ENCODE results near the gene NCOR1. TPM values are rescaled to one million over a fixed set of nuclear protein-coding genes. Genes with fewer than 3 reads are reported as not detected.

NCOR1 gene
- total and polyA plus RNA-seq, 2 donors = 51.5 to 62.2 TPM

GRCh38 chr17:16023881-16024280 lies 191.5 kb downstream of the NCOR1 start:
- peaks cover 35 to 59% of the 10 kb centered on the region in 2 donors for H3K36me3 ChIP-seq (ENCODE audit: control insufficient read depth in 2 of 2, insufficient read depth in 2 of 2, low read length in 1 of 2)
- 93% methylated on average over 4 of the region's 4 CpGs for WGBS

GRCh38 chr17:16019347-16019746 lies 196.0 kb downstream of the NCOR1 start:
- no peaks in the 10 kb centered on the region for H3K4me1 ChIP-seq (ENCODE audit: control insufficient read depth in 2 of 2, insufficient read depth in 2 of 2, low read length in 2 of 2)
- no peaks in the 10 kb centered on the region for H3K9me3 ChIP-seq (ENCODE audit: control insufficient read depth in 2 of 2, insufficient read depth in 1 of 2, low read length in 1 of 2)
- peaks cover 6 to 29% of the 10 kb centered on the region in 2 donors for H3K36me3 ChIP-seq (ENCODE audit: control insufficient read depth in 2 of 2, insufficient read depth in 2 of 2, low read length in 1 of 2)
- H3K27me3 ChIP-seq (ENCODE audit: control insufficient read depth in 2 of 2, insufficient read depth in 1 of 2, low read length in 1 of 2) = no peaks in the 10 kb centered on the region
- 96% methylated on average over 1 of the region's 1 CpG for WGBS
- no peak for DNase-seq (ENCODE audit: low read depth in 6 of 9, low spot score in 9 of 9)
- H3K4me3 ChIP-seq (ENCODE audit: low read length in 2 of 2) = no peak overlapping the region
- H3K27ac ChIP-seq (ENCODE audit: low read depth in 1 of 2, low read length in 1 of 2) = no peak overlapping the region

More at GRCh38 chr17:16023881-16024280, 191.5 kb downstream of the NCOR1 start:
- no peak for DNase-seq (ENCODE audit: low read depth in 6 of 9, low spot score in 9 of 9)
- no peaks in the 10 kb centered on the region for H3K9me3 ChIP-seq (ENCODE audit: control insufficient read depth in 2 of 2, insufficient read depth in 1 of 2, low read length in 1 of 2)
- no peak overlapping the region for H3K27ac ChIP-seq (ENCODE audit: low read depth in 1 of 2, low read length in 1 of 2)
- no peaks in the 10 kb centered on the region for H3K27me3 ChIP-seq (ENCODE audit: control insufficient read depth in 2 of 2, insufficient read depth in 1 of 2, low read length in 1 of 2)
- no peaks in the 10 kb centered on the region for H3K4me1 ChIP-seq (ENCODE audit: control insufficient read depth in 2 of 2, insufficient read depth in 2 of 2, low read length in 2 of 2)
- no peak overlapping the region for H3K4me3 ChIP-seq (ENCODE audit: low read length in 2 of 2)

GRCh38 chr17:16013943-16014407 lies 201.4 kb downstream of the NCOR1 start:
- Histone ChIP-seq H3K27me3 (ENCODE audit: control insufficient read depth in 2 of 2, insufficient read depth in 1 of 2, low read length in 1 of 2) (no peaks in the 10 kb centered on the region), H3K36me3 (ENCODE audit: control insufficient read depth in 2 of 2, insufficient read depth in 2 of 2, low read length in 1 of 2) (peaks cover 10 to 31% of the 10 kb centered on the region in 2 donors), H3K4me1 (ENCODE audit: control insufficient read depth in 2 of 2, insufficient read depth in 2 of 2, low read length in 2 of 2) (no peaks in the 10 kb centered on the region), H3K4me3 (ENCODE audit: low read length in 2 of 2) (no peak overlapping the region), H3K9me3 (ENCODE audit: control insufficient read depth in 2 of 2, insufficient read depth in 1 of 2, low read length in 1 of 2) (no peaks in the 10 kb centered on the region), H3K27ac (ENCODE audit: low read depth in 1 of 2, low read length in 1 of 2) (no peak overlapping the region)
- DNase-seq (ENCODE audit: low read depth in 6 of 9, low spot score in 9 of 9) = no peak
- WGBS = 95% methylated on average over 3 of the region's 3 CpGs

GRCh38 chr17:16007439-16007838 lies 207.9 kb downstream of the NCOR1 start:
- WGBS = 97% methylated on average over 3 of the region's 3 CpGs
- Histone ChIP-seq H3K4me3 (ENCODE audit: low read length in 2 of 2) (no peak overlapping the region), H3K27ac (ENCODE audit: low read depth in 1 of 2, low read length in 1 of 2) (no peak overlapping the region), H3K36me3 (ENCODE audit: control insufficient read depth in 2 of 2, insufficient read depth in 2 of 2, low read length in 1 of 2) (peaks cover 46 to 61% of the 10 kb centered on the region in 2 donors), H3K27me3 (ENCODE audit: control insufficient read depth in 2 of 2, insufficient read depth in 1 of 2, low read length in 1 of 2) (no peaks in the 10 kb centered on the region), H3K4me1 (ENCODE audit: control insufficient read depth in 2 of 2, insufficient read depth in 2 of 2, low read length in 2 of 2) (no peaks in the 10 kb centered on the region), H3K9me3 (ENCODE audit: control insufficient read depth in 2 of 2, insufficient read depth in 1 of 2, low read length in 1 of 2) (no peaks in the 10 kb centered on the region)
- DNase-seq (ENCODE audit: low read depth in 6 of 9, low spot score in 9 of 9) = no peak

GRCh38 chr17:16005636-16006035 lies 209.7 kb downstream of the NCOR1 start:
- Histone ChIP-seq H3K27ac (ENCODE audit: low read depth in 1 of 2, low read length in 1 of 2) (no peak overlapping the region), H3K27me3 (ENCODE audit: control insufficient read depth in 2 of 2, insufficient read depth in 1 of 2, low read length in 1 of 2) (no peaks in the 10 kb centered on the region), H3K9me3 (ENCODE audit: control insufficient read depth in 2 of 2, insufficient read depth in 1 of 2, low read length in 1 of 2) (no peaks in the 10 kb centered on the region), H3K4me3 (ENCODE audit: low read length in 2 of 2) (no peak overlapping the region), H3K36me3 (ENCODE audit: control insufficient read depth in 2 of 2, insufficient read depth in 2 of 2, low read length in 1 of 2) (peaks cover 36 to 62% of the 10 kb centered on the region in 2 donors), H3K4me1 (ENCODE audit: control insufficient read depth in 2 of 2, insufficient read depth in 2 of 2, low read length in 2 of 2) (peaks cover 6 to 7% of the 10 kb centered on the region in 2 donors)
- no peak for DNase-seq (ENCODE audit: low read depth in 6 of 9, low spot score in 9 of 9)
- WGBS = 97% methylated on average over 1 of the region's 1 CpG

- 91% methylated on average over 1 of the region's 1 CpG for WGBS
Measured at GRCh38 chr17:16003841-16004240, 211.5 kb downstream of the NCOR1 start.

GRCh38 chr17:16002708-16003260 lies 212.6 kb downstream of the NCOR1 start:
- WGBS = 96% methylated on average over 2 of the region's 2 CpGs
- H3K27ac ChIP-seq (ENCODE audit: low read depth in 1 of 2, low read length in 1 of 2) = no peak overlapping the region
- peaks cover 28 to 50% of the 10 kb centered on the region in 2 donors for H3K36me3 ChIP-seq (ENCODE audit: control insufficient read depth in 2 of 2, insufficient read depth in 2 of 2, low read length in 1 of 2)
- peaks cover 15 to 16% of the 10 kb centered on the region in 2 donors for H3K4me1 ChIP-seq (ENCODE audit: control insufficient read depth in 2 of 2, insufficient read depth in 2 of 2, low read length in 2 of 2)
- no peak for DNase-seq (ENCODE audit: low read depth in 6 of 9, low spot score in 9 of 9)
- H3K9me3 ChIP-seq (ENCODE audit: control insufficient read depth in 2 of 2, insufficient read depth in 1 of 2, low read length in 1 of 2) = no peaks in the 10 kb centered on the region
- no peak overlapping the region for H3K4me3 ChIP-seq (ENCODE audit: low read length in 2 of 2)
- H3K27me3 ChIP-seq (ENCODE audit: control insufficient read depth in 2 of 2, insufficient read depth in 1 of 2, low read length in 1 of 2) = no peaks in the 10 kb centered on the region

More at GRCh38 chr17:16003841-16004240, 211.5 kb downstream of the NCOR1 start:
- H3K27me3 ChIP-seq (ENCODE audit: control insufficient read depth in 2 of 2, insufficient read depth in 1 of 2, low read length in 1 of 2) = no peaks in the 10 kb centered on the region
- no peak overlapping the region for H3K27ac ChIP-seq (ENCODE audit: low read depth in 1 of 2, low read length in 1 of 2)
- H3K4me1 ChIP-seq (ENCODE audit: control insufficient read depth in 2 of 2, insufficient read depth in 2 of 2, low read length in 2 of 2) = peaks cover 11 to 12% of the 10 kb centered on the region in 2 donors
- DNase-seq (ENCODE audit: low read depth in 6 of 9, low spot score in 9 of 9) = no peak
- H3K36me3 ChIP-seq (ENCODE audit: control insufficient read depth in 2 of 2, insufficient read depth in 2 of 2, low read length in 1 of 2) = peaks cover 36 to 60% of the 10 kb centered on the region in 2 donors
- H3K9me3 ChIP-seq (ENCODE audit: control insufficient read depth in 2 of 2, insufficient read depth in 1 of 2, low read length in 1 of 2) = no peaks in the 10 kb centered on the region
- H3K4me3 ChIP-seq (ENCODE audit: low read length in 2 of 2) = no peak overlapping the region

- Histone ChIP-seq H3K27ac (ENCODE audit: low read depth in 1 of 2, low read length in 1 of 2) (no peak overlapping the region), H3K9me3 (ENCODE audit: control insufficient read depth in 2 of 2, insufficient read depth in 1 of 2, low read length in 1 of 2) (no peaks in the 10 kb centered on the region), H3K4me1 (ENCODE audit: control insufficient read depth in 2 of 2, insufficient read depth in 2 of 2, low read length in 2 of 2) (peaks cover 15 to 16% of the 10 kb centered on the region in 2 donors), H3K4me3 (ENCODE audit: low read length in 2 of 2) (peak overlapping the region in 1 of 2 donors; percentile 20), H3K27me3 (ENCODE audit: control insufficient read depth in 2 of 2, insufficient read depth in 1 of 2, low read length in 1 of 2) (no peaks in the 10 kb centered on the region), H3K36me3 (ENCODE audit: control insufficient read depth in 2 of 2, insufficient read depth in 2 of 2, low read length in 1 of 2) (peaks cover 26 to 38% of the 10 kb centered on the region in 2 donors)
- DNase-seq (ENCODE audit: low read depth in 6 of 9, low spot score in 9 of 9) = no peak
Measured at GRCh38 chr17:16001226-16001897, 214.0 kb downstream of the NCOR1 start.
